ENCODE results near the gene NOL4L.

NOL4L gene

GRCh38 chr20:32517518-32517873, 67.6 kb downstream of the NOL4L start:
- Histone ChIP-seq H3F3A (ENCODE audit: insufficient read depth) (no peaks in the 10 kb centered on the region), H3K9ac (ENCODE audit: low read length) (no peak overlapping the region), H3K27me3 (ENCODE audit: low read length) (no peaks in the 10 kb centered on the region), H4K20me1 (ENCODE audit: low read depth, low read length) (no peaks in the 10 kb centered on the region), H3K9me2 (replicated peaks; ENCODE audit: insufficient read depth, low read length) (no peaks in the 10 kb centered on the region), H3K4me3 (ENCODE audit: insufficient read depth, low read length, poor library complexity, severe bottlenecking) (no peak overlapping the region), H3K9me3 (ENCODE audit: insufficient read depth, low read length) (no peaks in the 10 kb centered on the region), H3K79me2 (ENCODE audit: insufficient read depth, low read length) (no peaks in the 10 kb centered on the region), H2AFZ (ENCODE audit: low read depth, low read length, severe bottlenecking) (no peak overlapping the region), H3K4me2 (ENCODE audit: low read depth, low read length, poor library complexity, severe bottlenecking) (no peak overlapping the region), H3K36me3 (ENCODE audit: low read length) (no peaks in the 10 kb centered on the region), H3K27ac (ENCODE audit: low read depth, low read length) (no peak overlapping the region)
- TF ChIP-seq EZH2phosphoT487 (conservative IDR thresholded peaks at IDR 0.05; ENCODE audit: low read length): no peak
- no peak for TF ChIP-seq CTCF (IDR thresholded peaks at IDR 0.05; ENCODE audit: insufficient read depth, low read length, poor library complexity, severe bottlenecking)

- no peaks in the 10 kb centered on the region for H3K36me3 ChIP-seq (ENCODE audit: low read length)
- no peaks in the 10 kb centered on the region for H4K20me1 ChIP-seq (ENCODE audit: low read depth, low read length)
- H3K9me2 ChIP-seq (replicated peaks; ENCODE audit: insufficient read depth, low read length): no peaks in the 10 kb centered on the region
- no peaks in the 10 kb centered on the region for H3F3A ChIP-seq (ENCODE audit: insufficient read depth)
- no peaks in the 10 kb centered on the region for H3K79me2 ChIP-seq (ENCODE audit: insufficient read depth, low read length)
- H3K4me2 ChIP-seq (ENCODE audit: low read depth, low read length, poor library complexity, severe bottlenecking): no peak overlapping the region
- H2AFZ ChIP-seq (ENCODE audit: low read depth, low read length, severe bottlenecking): no peak overlapping the region
- no peaks in the 10 kb centered on the region for H3K27me3 ChIP-seq (ENCODE audit: low read length)
- no peak overlapping the region for H3K27ac ChIP-seq (ENCODE audit: low read depth, low read length)
- H3K9ac ChIP-seq (ENCODE audit: low read length): no peak overlapping the region
- TF ChIP-seq CTCF (IDR thresholded peaks at IDR 0.05; ENCODE audit: insufficient read depth, low read length, poor library complexity, severe bottlenecking) (no peak), EZH2phosphoT487 (conservative IDR thresholded peaks at IDR 0.05; ENCODE audit: low read length) (no peak)
- H3K4me3 ChIP-seq (ENCODE audit: insufficient read depth, low read length, poor library complexity, severe bottlenecking): no peak overlapping the region
- no peaks in the 10 kb centered on the region for H3K9me3 ChIP-seq (ENCODE audit: insufficient read depth, low read length)
These were observed 68.3 kb downstream of the NOL4L start for GRCh38 chr20:32516583-32517517.

- TF ChIP-seq EZH2phosphoT487 (conservative IDR thresholded peaks at IDR 0.05; ENCODE audit: low read length) (no peak), CTCF (IDR thresholded peaks at IDR 0.05; ENCODE audit: insufficient read depth, low read length, poor library complexity, severe bottlenecking) (no peak)
- H3K27ac ChIP-seq (ENCODE audit: low read depth, low read length): no peak overlapping the region
- no peaks in the 10 kb centered on the region for H3K27me3 ChIP-seq (ENCODE audit: low read length)
- H3K79me2 ChIP-seq (ENCODE audit: insufficient read depth, low read length): no peaks in the 10 kb centered on the region
- H3K36me3 ChIP-seq (ENCODE audit: low read length): no peaks in the 10 kb centered on the region
- H3K9me2 ChIP-seq (replicated peaks; ENCODE audit: insufficient read depth, low read length): no peaks in the 10 kb centered on the region
- no peak overlapping the region for H2AFZ ChIP-seq (ENCODE audit: low read depth, low read length, severe bottlenecking)
- no peak overlapping the region for H3K4me3 ChIP-seq (ENCODE audit: insufficient read depth, low read length, poor library complexity, severe bottlenecking)
- H3K9me3 ChIP-seq (ENCODE audit: insufficient read depth, low read length): no peaks in the 10 kb centered on the region
- no peaks in the 10 kb centered on the region for H3F3A ChIP-seq (ENCODE audit: insufficient read depth)
- H4K20me1 ChIP-seq (ENCODE audit: low read depth, low read length): no peaks in the 10 kb centered on the region
- H3K4me2 ChIP-seq (ENCODE audit: low read depth, low read length, poor library complexity, severe bottlenecking): no peak overlapping the region
- no peak overlapping the region for H3K9ac ChIP-seq (ENCODE audit: low read length)
These were observed 69.5 kb downstream of the NOL4L start for GRCh38 chr20:32515631-32516101.
